Small intestine (tissue), 7 donors: Measurements from ENCODE around the gene FTCD. TPM values are rescaled to one million over a fixed set of nuclear protein-coding genes. Genes with fewer than 3 reads are reported as not detected.

Experiments used
- DNase-seq, 2 donors: peaks; one replicate each; pipeline versions ENCODE4 v3.0.0 to v3.0.0-alpha.2; 2013
- FAIRE-seq: peaks from 2 replicates; lab custom pipeline; 2012; peaks lifted over from hg19 to GRCh38; lab: Jason Lieb, UNC
- H3K27ac ChIP-seq, 3 donors: one replicate each; pipeline ENCODE4 v1.5.1; 2013; ENCODE audit warnings: low read length in 2 of 3, mild to moderate bottlenecking in 2 of 3, control low read depth in 1 of 3, inconsistent platforms in 1 of 3, low read depth in 1 of 3, moderate library complexity in 1 of 3
- H3K27me3 ChIP-seq, 3 donors: one replicate each; pipeline ENCODE4 v1.6.1; 2013; ENCODE audit warnings: low read length in 3 of 3, inconsistent platforms in 1 of 3; ENCODE audit not compliant: control insufficient read depth in 3 of 3, insufficient read depth in 3 of 3
- H3K36me3 ChIP-seq, 3 donors: one replicate each; pipeline ENCODE4 v1.6.1; 2013; ENCODE audit warnings: low read length in 3 of 3, inconsistent platforms in 1 of 3, low read depth in 1 of 3, mild to moderate bottlenecking in 1 of 3, moderate library complexity in 1 of 3; ENCODE audit not compliant: control insufficient read depth in 3 of 3, insufficient read depth in 2 of 3
- H3K4me1 ChIP-seq, 3 donors: one replicate each; pipeline ENCODE4 v1.6.1; 2013; ENCODE audit warnings: low read length in 2 of 3, inconsistent platforms in 1 of 3, low read depth in 1 of 3, mild to moderate bottlenecking in 1 of 3, moderate library complexity in 1 of 3; ENCODE audit not compliant: control insufficient read depth in 3 of 3, insufficient read depth in 2 of 3
- H3K4me3 ChIP-seq, 3 donors: one replicate each; pipeline ENCODE4 v1.5.1; 2013; ENCODE audit warnings: low read length in 3 of 3, control low read depth in 1 of 3, inconsistent platforms in 1 of 3, low read depth in 1 of 3, mild to moderate bottlenecking in 1 of 3, moderate library complexity in 1 of 3
- H3K9me3 ChIP-seq, 2 donors: one replicate each; pipeline ENCODE4 v1.6.1; 2013; ENCODE audit warnings: low read depth in 1 of 2, low read length in 1 of 2; ENCODE audit not compliant: control insufficient read depth in 2 of 2, insufficient read depth in 1 of 2
- WGBS, 3 donors: extraction: QIAGEN DNeasy Blood & Tissue Kit; methylation state at CpG; one replicate each; pipeline ENCODE4 v1.1.7; 2013; 5-methylcytosine and 5-hydroxymethylcytosine counted together
- polyA plus RNA-seq, 4 donors: library from polyadenylated mRNA; stranded (reverse) in 3 of 4; unstranded in 1 of 4; fragments of 200-250 nt in 3 of 4; fragments of 120-200 nt in 1 of 4; gene quantifications; one replicate each; pipeline versions ENCODE4 v1.2.1 to v1.2.3, GENCODE V29; 2013
- donor health status: healthy with polysubstance abuse.
- donor health status: control.
- donor health status: control.
- donor health status: Bipolar disorder and iron deficiency.
- donor health status: healthy.

Gene FTCD
- polyA plus RNA-seq, 4 donors: 0.31 to 71.8 (median 39.0) TPM

DNA sequence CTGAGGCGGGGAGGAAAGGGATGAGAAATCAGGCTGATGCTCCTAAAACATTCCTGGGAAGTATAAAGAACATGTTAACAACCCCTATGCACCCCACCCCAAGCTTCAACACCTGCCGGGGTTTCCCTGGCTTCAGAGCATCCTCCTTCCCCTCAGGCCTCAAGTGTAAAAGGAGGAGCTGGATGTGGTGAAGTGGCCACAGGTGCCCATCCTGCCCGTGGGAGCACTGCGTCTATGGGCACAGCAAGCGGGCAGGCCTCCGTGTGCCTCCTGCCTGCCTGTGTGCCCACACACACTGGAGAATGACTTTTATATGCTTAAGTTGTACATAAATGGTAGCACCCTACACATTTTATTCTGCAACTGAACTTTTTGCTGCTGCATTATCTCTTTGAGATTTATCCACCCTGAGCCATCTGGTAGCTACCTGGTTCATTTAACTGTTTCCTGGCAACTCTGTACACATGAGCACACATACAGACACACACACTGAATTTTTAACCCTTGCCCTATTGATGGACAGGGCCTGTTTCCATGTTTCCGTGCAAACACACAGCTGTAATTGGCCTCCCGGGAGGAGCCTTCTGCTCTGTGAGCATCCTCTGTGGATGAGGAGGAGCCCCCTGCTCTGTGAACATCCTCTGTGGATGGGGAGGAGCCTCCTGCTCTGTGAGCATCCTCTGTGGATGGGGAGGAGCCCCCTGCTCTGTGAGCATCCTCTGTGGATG, 13.4 kb upstream of the FTCD start:
- H3K36me3 ChIP-seq: peaks cover 0 to 4% (median 0%) of the 10 kb centered on the region in 3 donors
- H3K4me1 ChIP-seq: no peaks in the 10 kb centered on the region
- FAIRE-seq: no peak
- H3K27ac ChIP-seq: peak overlapping the region in 1 of 3 donors; percentile 17
- no peak overlapping the region for H3K4me3 ChIP-seq
- peaks cover 0 to 5% of the 10 kb centered on the region in 2 donors for H3K9me3 ChIP-seq
- 66 to 79% (median 70%) methylated on average over 8 of the region's 8 CpGs for WGBS, 3 donors
- DNase-seq: no peak
- no peaks in the 10 kb centered on the region for H3K27me3 ChIP-seq

DNA sequence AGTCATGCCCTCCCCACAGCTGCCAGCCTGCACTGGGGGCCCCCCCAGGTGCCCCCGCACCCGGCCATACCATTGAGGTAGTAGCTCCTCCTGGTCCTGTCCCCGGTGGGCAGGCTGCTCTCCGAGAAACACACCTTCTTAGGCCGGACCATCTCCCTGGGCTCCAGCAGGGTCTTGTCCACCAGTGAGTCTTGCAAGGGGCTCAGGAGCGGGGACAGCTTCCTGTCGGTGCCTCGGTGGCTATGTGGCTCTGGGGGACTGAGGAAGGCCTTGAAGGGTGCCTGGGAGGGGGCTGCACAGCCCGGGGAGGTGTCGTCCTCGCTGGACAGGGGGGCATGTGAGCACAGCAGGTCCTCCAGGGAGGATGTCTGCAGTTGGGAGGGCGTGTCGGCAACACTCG, 12.9 kb upstream of the FTCD start:
- Histone ChIP-seq H3K27me3 (no peaks in the 10 kb centered on the region), H3K9me3 (no peaks in the 10 kb centered on the region), H3K36me3 (peaks cover 0 to 4% (median 0%) of the 10 kb centered on the region in 3 donors), H3K4me1 (no peaks in the 10 kb centered on the region), H3K4me3 (no peak overlapping the region), H3K27ac (peak overlapping the region in 1 of 3 donors; percentile 17)
- 84 to 94% (median 89%) methylated on average over 14 of the region's 14 CpGs for WGBS, 3 donors
- DNase-seq (no peak), FAIRE-seq (no peak)

GRCh38 chr21:46165098-46165497, 9.7 kb upstream of the FTCD start:
- H3K4me1 ChIP-seq: no peaks in the 10 kb centered on the region
- no peak overlapping the region for H3K4me3 ChIP-seq
- peaks cover 0 to 7% (median 0%) of the 10 kb centered on the region in 3 donors for H3K36me3 ChIP-seq
- no peak overlapping the region for H3K27ac ChIP-seq
- no peaks in the 10 kb centered on the region for H3K9me3 ChIP-seq
- FAIRE-seq: no peak
- peaks cover 0 to 3% (median 0%) of the 10 kb centered on the region in 3 donors for H3K27me3 ChIP-seq
- no peak for DNase-seq

- DNase-seq (no peak), FAIRE-seq (no peak)
- peaks cover 0 to 3% (median 0%) of the 10 kb centered on the region in 3 donors for H3K27me3 ChIP-seq
- no peak overlapping the region for H3K4me3 ChIP-seq
- no peaks in the 10 kb centered on the region for H3K9me3 ChIP-seq
- no peaks in the 10 kb centered on the region for H3K4me1 ChIP-seq
- no peak overlapping the region for H3K27ac ChIP-seq
- peaks cover 0 to 5% (median 0%) of the 10 kb centered on the region in 3 donors for H3K36me3 ChIP-seq
- WGBS, 3 donors: 72 to 95% (median 88%) methylated on average over 4 of the region's 4 CpGs
Observed at GRCh38 chr21:46163380-46163779, 8.0 kb upstream of the FTCD start.

- Histone ChIP-seq H3K9me3 (no peaks in the 10 kb centered on the region), H3K4me3 (no peak overlapping the region), H3K27me3 (peaks cover 0 to 3% (median 0%) of the 10 kb centered on the region in 3 donors), H3K27ac (no peak overlapping the region), H3K4me1 (no peaks in the 10 kb centered on the region), H3K36me3 (peaks cover 0 to 5% (median 0%) of the 10 kb centered on the region in 3 donors)
- 77 to 90% (median 85%) methylated on average over 60 to 72 of the region's 72 CpGs for WGBS, 3 donors
- no peak for FAIRE-seq
- no peak for DNase-seq
Observed at GRCh38 chr21:46161633-46162592, 6.5 kb upstream of the FTCD start.

DNA sequence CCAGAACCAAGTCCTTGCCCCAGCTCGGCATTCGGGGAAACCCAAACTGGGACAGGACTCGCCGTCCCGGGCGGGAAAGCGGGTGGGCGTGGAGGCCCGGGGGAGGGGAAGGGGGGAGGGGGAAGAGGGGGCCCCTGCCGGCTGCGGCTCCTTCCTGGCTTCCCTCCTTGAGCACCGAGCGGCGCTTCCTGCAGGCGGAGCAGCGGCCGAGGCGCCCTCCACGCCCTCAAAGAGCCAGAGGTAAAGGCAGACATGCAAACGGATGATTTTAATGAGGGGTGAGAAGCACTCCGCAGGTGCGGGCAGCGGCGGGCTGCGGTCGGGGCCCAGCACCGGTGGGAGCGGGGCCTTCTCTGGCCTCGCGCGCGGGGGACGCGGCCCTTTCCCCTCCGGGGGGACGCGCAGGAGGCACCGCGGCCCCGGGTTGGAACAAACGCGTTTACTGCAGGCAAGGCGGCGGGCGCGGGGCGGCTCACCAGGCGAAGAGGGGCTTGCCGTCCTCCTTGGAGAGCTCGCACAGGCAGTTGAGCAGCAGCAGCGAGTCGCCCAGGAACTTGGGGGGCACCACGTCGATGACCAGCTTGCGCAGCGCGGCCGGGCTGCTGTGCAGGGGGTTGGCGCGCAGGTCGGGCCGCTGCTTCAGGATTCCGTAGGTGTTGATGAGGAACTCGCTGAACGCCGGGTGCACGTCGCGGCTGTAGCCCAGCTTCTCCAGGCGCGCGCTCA, 5.7 kb upstream of the FTCD start:
- no peak for DNase-seq
- no peak for FAIRE-seq
- H3K4me3 ChIP-seq: no peak overlapping the region
- peaks cover 0 to 3% (median 0%) of the 10 kb centered on the region in 3 donors for H3K27me3 ChIP-seq
- H3K9me3 ChIP-seq: no peaks in the 10 kb centered on the region
- no peaks in the 10 kb centered on the region for H3K4me1 ChIP-seq
- H3K27ac ChIP-seq: no peak overlapping the region
- H3K36me3 ChIP-seq: peaks cover 0 to 5% (median 0%) of the 10 kb centered on the region in 3 donors
- 84 to 96% (median 90%) methylated on average over 49 to 72 of the region's 72 CpGs for WGBS, 3 donors

GRCh38 chr21:46160657-46160906, 5.2 kb upstream of the FTCD start:
- Histone ChIP-seq H3K4me3 (no peak overlapping the region), H3K4me1 (peaks cover 0 to 5% (median 0%) of the 10 kb centered on the region in 3 donors), H3K9me3 (no peaks in the 10 kb centered on the region), H3K27ac (no peak overlapping the region), H3K36me3 (peaks cover 0 to 5% (median 0%) of the 10 kb centered on the region in 3 donors), H3K27me3 (peaks cover 0 to 3% (median 0%) of the 10 kb centered on the region in 3 donors)
- FAIRE-seq: no peak
- DNase-seq: no peak
- 87 to 98% (median 96%) methylated on average over 22 of the region's 22 CpGs for WGBS, 3 donors
